ENCODE data around the gene PPIF.

PPIF gene

GRCh38 chr10:79314761-79315601, 32.3 kb upstream of the PPIF start:
- Histone ChIP-seq H3K4me1 (ENCODE audit: control insufficient read depth, insufficient read depth, low read length) (peaks cover 13% of the 10 kb centered on the region), H3K27me3 (ENCODE audit: control insufficient read depth in 1 of 2, insufficient read depth in 2 of 2, low read length in 2 of 2) (no peaks in the 10 kb centered on the region), H3K9me3 (ENCODE audit: control insufficient read depth in 2 of 2, low read length in 2 of 2) (no peaks in the 10 kb centered on the region), H3K27ac (ENCODE audit: low read length) (no peak overlapping the region), H3K4me3 (ENCODE audit: low read length in 2 of 2) (no peak overlapping the region), H3K9ac (ENCODE audit: low read length in 2 of 2) (no peak overlapping the region), H3K36me3 (ENCODE audit: control insufficient read depth in 2 of 2, insufficient read depth in 2 of 2, low read length in 2 of 2) (peaks cover 12 to 24% of the 10 kb centered on the region in 2 donors)

- Histone ChIP-seq H3K4me1 (ENCODE audit: control insufficient read depth, insufficient read depth, low read length) (peaks cover 11% of the 10 kb centered on the region), H3K4me3 (ENCODE audit: low read length in 2 of 2) (no peak overlapping the region), H3K36me3 (ENCODE audit: control insufficient read depth in 2 of 2, insufficient read depth in 2 of 2, low read length in 2 of 2) (peaks cover 12 to 23% of the 10 kb centered on the region in 2 donors), H3K9ac (ENCODE audit: low read length in 2 of 2) (no peak overlapping the region), H3K9me3 (ENCODE audit: control insufficient read depth in 2 of 2, low read length in 2 of 2) (no peaks in the 10 kb centered on the region), H3K27ac (ENCODE audit: low read length) (no peak overlapping the region), H3K27me3 (ENCODE audit: control insufficient read depth in 1 of 2, insufficient read depth in 2 of 2, low read length in 2 of 2) (no peaks in the 10 kb centered on the region)
These were observed 31.7 kb upstream of the PPIF start for GRCh38 chr10:79315602-79315920.

- H3K4me1 ChIP-seq (ENCODE audit: control insufficient read depth, insufficient read depth, low read length) = peaks cover 11% of the 10 kb centered on the region
- no peaks in the 10 kb centered on the region for H3K9me3 ChIP-seq (ENCODE audit: control insufficient read depth in 2 of 2, low read length in 2 of 2)
- H3K27ac ChIP-seq (ENCODE audit: low read length) = no peak overlapping the region
- H3K9ac ChIP-seq (ENCODE audit: low read length in 2 of 2) = no peak overlapping the region
- no peaks in the 10 kb centered on the region for H3K27me3 ChIP-seq (ENCODE audit: control insufficient read depth in 1 of 2, insufficient read depth in 2 of 2, low read length in 2 of 2)
- peaks cover 12 to 18% of the 10 kb centered on the region in 2 donors for H3K36me3 ChIP-seq (ENCODE audit: control insufficient read depth in 2 of 2, insufficient read depth in 2 of 2, low read length in 2 of 2)
- no peak overlapping the region for H3K4me3 ChIP-seq (ENCODE audit: low read length in 2 of 2)
These were observed 30.4 kb upstream of the PPIF start for GRCh38 chr10:79316671-79317431.

DNA sequence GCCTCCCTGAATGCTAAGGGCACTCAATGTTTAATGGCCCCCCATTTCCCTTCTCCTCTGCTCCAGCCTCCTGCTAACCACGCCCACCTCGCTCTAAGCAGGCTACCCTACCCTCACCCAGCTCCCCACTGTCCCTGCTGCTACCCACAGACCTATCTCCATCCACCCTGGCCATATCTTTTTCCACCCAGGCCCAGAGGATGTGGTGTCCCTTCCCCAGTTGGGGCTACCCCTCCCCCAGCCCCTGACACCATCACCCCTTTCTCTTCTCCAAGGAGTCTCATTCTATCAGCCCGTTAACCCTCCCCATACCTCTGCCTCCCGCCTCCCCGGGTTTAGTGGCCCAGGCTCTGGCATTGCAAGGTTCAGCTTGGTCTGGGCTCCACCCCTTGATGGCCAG, 28.9 kb upstream of the PPIF start:
- Histone ChIP-seq H3K27ac (ENCODE audit: low read length) (no peak overlapping the region), H3K36me3 (ENCODE audit: control insufficient read depth in 2 of 2, insufficient read depth in 2 of 2, low read length in 2 of 2) (peaks cover 6 to 8% of the 10 kb centered on the region in 2 donors), H3K27me3 (ENCODE audit: control insufficient read depth in 1 of 2, insufficient read depth in 2 of 2, low read length in 2 of 2) (no peaks in the 10 kb centered on the region), H3K4me1 (ENCODE audit: control insufficient read depth, insufficient read depth, low read length) (peaks cover 14% of the 10 kb centered on the region), H3K9me3 (ENCODE audit: control insufficient read depth in 2 of 2, low read length in 2 of 2) (no peaks in the 10 kb centered on the region), H3K9ac (ENCODE audit: low read length in 2 of 2) (no peak overlapping the region), H3K4me3 (ENCODE audit: low read length in 2 of 2) (no peak overlapping the region)

DNA sequence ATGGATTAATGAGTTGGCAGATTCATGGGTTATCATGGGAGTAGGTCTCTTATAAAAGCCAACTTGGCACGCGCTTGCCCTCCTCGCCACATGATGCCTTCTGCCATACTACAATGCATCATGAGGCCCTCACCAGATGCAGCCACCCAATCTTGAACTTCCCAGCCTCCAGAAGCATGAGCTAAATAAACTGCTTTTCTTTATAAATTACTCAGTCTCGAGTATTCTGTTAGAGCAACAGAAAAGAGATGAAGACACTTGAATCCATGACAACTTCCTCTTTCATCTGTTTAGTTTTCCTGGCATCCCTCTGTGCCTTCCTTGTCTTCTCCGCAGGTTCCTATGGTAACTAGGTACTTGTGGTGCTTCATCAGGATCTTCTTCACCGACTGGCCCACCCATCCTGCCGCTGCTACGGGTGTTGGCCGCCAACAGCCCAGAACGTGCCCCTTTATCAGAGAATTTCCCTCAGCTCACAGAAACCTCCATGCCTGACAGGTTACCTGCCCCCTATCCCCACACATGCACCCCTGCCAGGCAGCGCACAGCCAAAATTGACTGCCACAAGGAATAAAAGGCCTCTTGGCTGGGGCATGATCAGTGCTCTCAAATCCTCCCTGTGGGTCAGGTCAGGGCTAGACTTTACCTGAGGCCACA, 28.0 kb upstream of the PPIF start:
- H3K27ac ChIP-seq (ENCODE audit: low read length) = no peak overlapping the region
- H3K27me3 ChIP-seq (ENCODE audit: control insufficient read depth in 1 of 2, insufficient read depth in 2 of 2, low read length in 2 of 2) = no peaks in the 10 kb centered on the region
- H3K4me1 ChIP-seq (ENCODE audit: control insufficient read depth, insufficient read depth, low read length) = peaks cover 14% of the 10 kb centered on the region
- H3K36me3 ChIP-seq (ENCODE audit: control insufficient read depth in 2 of 2, insufficient read depth in 2 of 2, low read length in 2 of 2) = peaks cover 6 to 8% of the 10 kb centered on the region in 2 donors
- H3K9me3 ChIP-seq (ENCODE audit: control insufficient read depth in 2 of 2, low read length in 2 of 2) = no peaks in the 10 kb centered on the region
- H3K4me3 ChIP-seq (ENCODE audit: low read length in 2 of 2) = no peak overlapping the region
- no peak overlapping the region for H3K9ac ChIP-seq (ENCODE audit: low read length in 2 of 2)

DNA sequence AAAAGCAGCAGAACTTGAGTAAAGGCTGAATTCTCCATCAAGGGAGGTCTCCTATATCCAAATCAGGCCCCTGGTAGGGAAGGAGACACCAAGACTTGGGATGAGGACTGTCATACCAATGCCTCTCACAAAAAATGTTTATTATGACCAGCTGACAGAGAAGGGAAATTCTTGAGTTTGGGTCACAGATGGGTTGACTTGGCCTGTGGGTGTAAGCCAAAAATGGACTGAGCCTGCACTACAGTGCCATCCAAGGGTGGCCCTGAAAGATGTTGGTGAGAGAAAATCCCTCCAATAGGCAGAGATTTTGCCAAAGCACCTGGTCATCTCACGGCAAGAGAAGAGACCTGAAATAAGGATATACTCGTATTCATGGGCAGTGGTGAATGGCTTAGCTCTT, 27.0 kb upstream of the PPIF start:
- Histone ChIP-seq H3K27me3 (ENCODE audit: control insufficient read depth in 1 of 2, insufficient read depth in 2 of 2, low read length in 2 of 2) (no peaks in the 10 kb centered on the region), H3K4me1 (ENCODE audit: control insufficient read depth, insufficient read depth, low read length) (peaks cover 14% of the 10 kb centered on the region), H3K9me3 (ENCODE audit: control insufficient read depth in 2 of 2, low read length in 2 of 2) (no peaks in the 10 kb centered on the region), H3K27ac (ENCODE audit: low read length) (no peak overlapping the region), H3K4me3 (ENCODE audit: low read length in 2 of 2) (no peak overlapping the region), H3K9ac (ENCODE audit: low read length in 2 of 2) (no peak overlapping the region), H3K36me3 (ENCODE audit: control insufficient read depth in 2 of 2, insufficient read depth in 2 of 2, low read length in 2 of 2) (peaks cover 3 to 4% of the 10 kb centered on the region in 2 donors)

GRCh38 chr10:79320820-79321493, 26.3 kb upstream of the PPIF start:
- Histone ChIP-seq H3K9me3 (ENCODE audit: control insufficient read depth in 2 of 2, low read length in 2 of 2) (no peaks in the 10 kb centered on the region), H3K9ac (ENCODE audit: low read length in 2 of 2) (no peak overlapping the region), H3K4me3 (ENCODE audit: low read length in 2 of 2) (no peak overlapping the region), H3K4me1 (ENCODE audit: control insufficient read depth, insufficient read depth, low read length) (peaks cover 14% of the 10 kb centered on the region), H3K27me3 (ENCODE audit: control insufficient read depth in 1 of 2, insufficient read depth in 2 of 2, low read length in 2 of 2) (no peaks in the 10 kb centered on the region), H3K27ac (ENCODE audit: low read length) (no peak overlapping the region), H3K36me3 (ENCODE audit: control insufficient read depth in 2 of 2, insufficient read depth in 2 of 2, low read length in 2 of 2) (no peaks in the 10 kb centered on the region)

GRCh38 chr10:79321494-79321882, 25.8 kb upstream of the PPIF start:
- Histone ChIP-seq H3K4me3 (ENCODE audit: low read length in 2 of 2) (no peak overlapping the region), H3K4me1 (ENCODE audit: control insufficient read depth, insufficient read depth, low read length) (peaks cover 14% of the 10 kb centered on the region), H3K36me3 (ENCODE audit: control insufficient read depth in 2 of 2, insufficient read depth in 2 of 2, low read length in 2 of 2) (no peaks in the 10 kb centered on the region), H3K9me3 (ENCODE audit: control insufficient read depth in 2 of 2, low read length in 2 of 2) (no peaks in the 10 kb centered on the region), H3K27me3 (ENCODE audit: control insufficient read depth in 1 of 2, insufficient read depth in 2 of 2, low read length in 2 of 2) (no peaks in the 10 kb centered on the region), H3K9ac (ENCODE audit: low read length in 2 of 2) (no peak overlapping the region), H3K27ac (ENCODE audit: low read length) (no peak overlapping the region)

DNA sequence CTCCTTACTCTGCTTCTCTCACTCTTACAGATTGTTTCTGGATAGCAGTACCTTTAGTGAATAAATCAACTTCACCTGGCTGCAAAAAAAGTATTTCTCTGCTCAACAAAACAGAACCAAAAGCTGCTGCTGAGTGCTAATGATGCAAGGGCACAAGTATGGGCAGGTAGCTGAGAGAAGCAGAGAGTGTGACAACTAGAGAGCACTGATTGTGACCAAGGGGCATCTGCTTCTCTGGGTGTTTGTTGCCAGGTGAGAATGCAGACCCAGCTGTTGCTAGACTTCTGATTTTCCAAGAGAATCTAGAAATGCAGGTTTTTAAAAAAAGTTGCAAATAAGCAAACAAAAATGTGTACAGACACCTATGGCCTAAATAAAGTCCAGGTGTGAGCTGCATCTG, 25.3 kb upstream of the PPIF start:
- no peak overlapping the region for H3K9ac ChIP-seq (ENCODE audit: low read length in 2 of 2)
- no peaks in the 10 kb centered on the region for H3K9me3 ChIP-seq (ENCODE audit: control insufficient read depth in 2 of 2, low read length in 2 of 2)
- H3K27ac ChIP-seq (ENCODE audit: low read length) = no peak overlapping the region
- no peaks in the 10 kb centered on the region for H3K27me3 ChIP-seq (ENCODE audit: control insufficient read depth in 1 of 2, insufficient read depth in 2 of 2, low read length in 2 of 2)
- H3K4me1 ChIP-seq (ENCODE audit: control insufficient read depth, insufficient read depth, low read length) = peaks cover 12% of the 10 kb centered on the region
- H3K4me3 ChIP-seq (ENCODE audit: low read length in 2 of 2) = no peak overlapping the region
- H3K36me3 ChIP-seq (ENCODE audit: control insufficient read depth in 2 of 2, insufficient read depth in 2 of 2, low read length in 2 of 2) = no peaks in the 10 kb centered on the region

DNA sequence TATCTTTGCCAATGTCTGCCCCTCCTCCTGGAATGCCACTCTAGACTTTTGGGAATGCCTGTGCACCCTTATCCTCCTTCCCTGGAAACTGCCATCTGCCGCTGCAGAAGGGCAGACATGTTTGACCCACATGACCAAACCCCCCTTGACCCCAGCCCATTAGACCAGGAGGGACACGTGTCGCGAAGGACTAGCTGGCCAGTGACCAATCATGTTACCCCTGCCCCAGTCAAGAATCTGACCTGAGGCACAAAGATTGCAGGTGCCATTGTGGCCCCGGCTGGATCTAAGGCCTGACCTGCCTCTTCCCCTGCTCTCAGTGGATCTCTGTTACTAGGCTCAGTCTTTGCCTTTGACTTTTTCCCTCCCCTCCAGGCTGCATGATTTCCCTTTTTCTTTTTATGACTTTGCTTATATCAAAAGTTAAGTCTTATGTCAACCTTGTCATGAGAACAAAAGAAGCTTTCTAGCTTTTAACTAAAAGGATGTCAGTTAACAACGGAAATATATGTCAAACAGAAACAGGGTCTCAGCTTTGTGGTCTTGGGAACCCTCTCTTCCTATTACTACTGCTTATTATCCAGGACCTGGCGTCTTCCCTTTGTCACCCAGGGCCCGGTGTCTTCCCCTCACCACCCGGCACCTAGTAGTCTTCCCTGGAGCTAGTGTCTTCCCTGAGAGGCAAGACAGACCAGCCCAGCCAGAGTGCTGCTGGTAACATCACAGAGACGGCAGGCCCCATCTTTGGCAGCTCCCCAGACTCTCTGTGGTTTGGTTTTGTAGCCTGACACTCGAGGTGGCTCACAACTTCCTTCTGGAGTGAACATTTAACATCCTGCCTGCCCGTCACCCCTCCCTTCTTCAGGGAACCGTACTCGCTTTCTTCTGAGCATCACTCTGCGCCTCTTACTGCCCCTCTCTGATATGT, 24.4 kb upstream of the PPIF start:
- H3K9me3 ChIP-seq (ENCODE audit: control insufficient read depth in 2 of 2, low read length in 2 of 2) = no peaks in the 10 kb centered on the region
- H3K27ac ChIP-seq (ENCODE audit: low read length) = no peak overlapping the region
- no peak overlapping the region for H3K4me3 ChIP-seq (ENCODE audit: low read length in 2 of 2)
- H3K36me3 ChIP-seq (ENCODE audit: control insufficient read depth in 2 of 2, insufficient read depth in 2 of 2, low read length in 2 of 2) = no peaks in the 10 kb centered on the region
- H3K4me1 ChIP-seq (ENCODE audit: control insufficient read depth, insufficient read depth, low read length) = peaks cover 3% of the 10 kb centered on the region
- H3K27me3 ChIP-seq (ENCODE audit: control insufficient read depth in 1 of 2, insufficient read depth in 2 of 2, low read length in 2 of 2) = no peaks in the 10 kb centered on the region
- H3K9ac ChIP-seq (ENCODE audit: low read length in 2 of 2) = no peak overlapping the region
